Activated CD8-positive, alpha-beta memory T cell treated with anti-CD3 and anti-CD28 coated beads, Interleukin-2, amount 50 U/mL, for 24 hours (primary cell): ENCODE data around the gene LRP5.

Experiments used
- DNase-seq: peaks from one replicate; pipeline ENCODE4 v3.0.0-alpha.2; 2020; ENCODE audit errors: extremely low read depth

Gene LRP5

GRCh38 chr11:68309621-68310185 is 2.7 kb upstream of the LRP5 start:
- no peak for DNase-seq

GRCh38 chr11:68311160-68312116 is 953 bp upstream of the LRP5 start:
- no peak for DNase-seq

- no peak for DNase-seq
These were observed 586 bp downstream of the LRP5 start for GRCh38 chr11:68312780-68313573.

GRCh38 chr11:68313574-68314202 is 1.3 kb downstream of the LRP5 start:
- DNase-seq: no peak

GRCh38 chr11:68314203-68315170 is 2.1 kb downstream of the LRP5 start:
- no peak for DNase-seq

GRCh38 chr11:68315171-68315920 is 3.0 kb downstream of the LRP5 start:
- DNase-seq: no peak

- no peak for DNase-seq
These were observed 4.9 kb downstream of the LRP5 start for GRCh38 chr11:68317147-68317785.

- no peak for DNase-seq
These were observed 9.1 kb downstream of the LRP5 start for GRCh38 chr11:68321293-68322051.

GRCh38 chr11:68322052-68322430 is 9.7 kb downstream of the LRP5 start:
- no peak for DNase-seq

GRCh38 chr11:68324241-68324640 is 11.8 kb downstream of the LRP5 start:
- no peak for DNase-seq

- DNase-seq: no peak
These were observed 12.3 kb downstream of the LRP5 start for GRCh38 chr11:68324695-68325094.

- no peak for DNase-seq
These were observed 13.0 kb downstream of the LRP5 start for GRCh38 chr11:68325183-68325906.

GRCh38 chr11:68325907-68326220 is 13.5 kb downstream of the LRP5 start:
- no peak for DNase-seq

GRCh38 chr11:68326334-68327215 is 14.2 kb downstream of the LRP5 start:
- DNase-seq: no peak

- no peak for DNase-seq
These were observed 15.4 kb downstream of the LRP5 start for GRCh38 chr11:68327586-68328370.

GRCh38 chr11:68328374-68329091 is 16.1 kb downstream of the LRP5 start:
- DNase-seq: no peak
